PC-9 (cell line): Measurements from ENCODE around the gene TBL1Y.
"Not testable (repeated sequence)": the region's sequence is repeated elsewhere in the genome, so short reads cannot be mapped to it uniquely, and the experiment has no call there.

Experiments used
- EZH2 ChIP-seq: fragments of 200-600 bp; sonication (generic); IDR thresholded peaks from 2 replicates; pipeline ENCODE4 v1.8.0; 2017; ENCODE audit warnings: antibody characterized with exemption, low read depth
- TF ChIP-seq, protein P1 (sequence below): fragments of 200-600 bp; sonication (generic); conservative IDR thresholded peaks from 2 replicates; pipeline ENCODE4 v1.6.1; 2017; ENCODE audit warnings: mixed run types, antibody characterized with exemption, mild to moderate bottlenecking, moderate library complexity

DNA sequence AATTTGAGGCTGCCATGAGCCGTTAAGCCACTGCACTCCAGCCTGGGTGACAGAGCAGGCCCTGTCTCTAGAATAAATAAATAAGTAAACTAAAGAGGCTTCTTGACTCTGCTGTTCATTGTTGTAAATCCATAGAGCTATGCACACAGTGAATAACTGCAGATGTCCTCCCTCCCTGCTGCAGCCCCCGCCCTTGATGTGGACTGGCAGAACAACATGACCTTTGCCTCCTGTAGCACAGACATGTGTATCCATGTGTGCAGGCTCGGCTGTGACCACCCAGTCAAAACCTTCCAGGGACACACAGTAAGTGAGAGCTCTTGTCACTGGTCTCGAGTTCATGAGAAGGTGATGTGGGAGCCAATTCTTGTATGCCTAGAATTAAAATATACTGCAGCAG, 170.1 kb downstream of the TBL1Y start:
- TF ChIP-seq, protein P1, sequence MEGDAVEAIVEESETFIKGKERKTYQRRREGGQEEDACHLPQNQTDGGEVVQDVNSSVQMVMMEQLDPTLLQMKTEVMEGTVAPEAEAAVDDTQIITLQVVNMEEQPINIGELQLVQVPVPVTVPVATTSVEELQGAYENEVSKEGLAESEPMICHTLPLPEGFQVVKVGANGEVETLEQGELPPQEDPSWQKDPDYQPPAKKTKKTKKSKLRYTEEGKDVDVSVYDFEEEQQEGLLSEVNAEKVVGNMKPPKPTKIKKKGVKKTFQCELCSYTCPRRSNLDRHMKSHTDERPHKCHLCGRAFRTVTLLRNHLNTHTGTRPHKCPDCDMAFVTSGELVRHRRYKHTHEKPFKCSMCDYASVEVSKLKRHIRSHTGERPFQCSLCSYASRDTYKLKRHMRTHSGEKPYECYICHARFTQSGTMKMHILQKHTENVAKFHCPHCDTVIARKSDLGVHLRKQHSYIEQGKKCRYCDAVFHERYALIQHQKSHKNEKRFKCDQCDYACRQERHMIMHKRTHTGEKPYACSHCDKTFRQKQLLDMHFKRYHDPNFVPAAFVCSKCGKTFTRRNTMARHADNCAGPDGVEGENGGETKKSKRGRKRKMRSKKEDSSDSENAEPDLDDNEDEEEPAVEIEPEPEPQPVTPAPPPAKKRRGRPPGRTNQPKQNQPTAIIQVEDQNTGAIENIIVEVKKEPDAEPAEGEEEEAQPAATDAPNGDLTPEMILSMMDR, result not testable (repeated sequence)
- not testable (repeated sequence) for TF ChIP-seq EZH2
